Muscle of leg (tissue), 11 donors: ENCODE results near the gene PAM. TPM values are rescaled to one million over a fixed set of nuclear protein-coding genes. Genes with fewer than 3 reads are reported as not detected.

Experiments used
- DNase-seq: peaks from one replicate; pipeline ENCODE4 v3.0.0; 2013
- H3K27ac ChIP-seq: one replicate; pipeline ENCODE4 v1.5.1; 2013; ENCODE audit warnings: mild to moderate bottlenecking, low read length, control low read depth
- H3K27me3 ChIP-seq: one replicate; pipeline ENCODE4 v1.6.1; 2013; ENCODE audit warnings: low read length; ENCODE audit not compliant: control insufficient read depth, insufficient read depth
- H3K36me3 ChIP-seq: one replicate; pipeline ENCODE4 v1.6.1; 2013; ENCODE audit warnings: low read length; ENCODE audit not compliant: control insufficient read depth, insufficient read depth
- H3K4me1 ChIP-seq: one replicate; pipeline ENCODE4 v1.6.1; 2013; ENCODE audit warnings: low read length; ENCODE audit not compliant: control insufficient read depth, insufficient read depth
- H3K4me3 ChIP-seq: one replicate; pipeline ENCODE4 v1.5.1; 2013; ENCODE audit warnings: low read length, control low read depth
- H3K9me3 ChIP-seq: replicated peaks from 2 replicates; pipeline ENCODE4 v1.6.1; 2013; ENCODE audit warnings: low read depth, low read length; ENCODE audit not compliant: control insufficient read depth
- WGBS: methylation state at CpG from one replicate; pipeline ENCODE4 v1.1.5; 2013; ENCODE audit warnings: missing lambda C conversion rate; ENCODE audit not compliant: insufficient coverage; 5-methylcytosine and 5-hydroxymethylcytosine counted together
- polyA plus RNA-seq, 8 donors: library from polyadenylated mRNA; unstranded; fragments of 120-200 nt; gene quantifications; one replicate each; pipeline versions ENCODE4 v1.2.1 to v1.2.3, GENCODE V29; 2013; ENCODE audit warnings: inconsistent platforms in 1 of 8, low replicate concordance in 1 of 8; ENCODE audit not compliant: insufficient read length in 8 of 8, insufficient read depth in 1 of 8
- total RNA-seq: library from RNA; stranded (reverse); fragments of 120-200 nt; gene quantifications from one replicate; pipeline ENCODE4 v1.2.4, GENCODE V29; 2013

The PAM gene
- total and polyA plus RNA-seq, 9 donors = 96.6 to 146 (median 120) TPM

DNA sequence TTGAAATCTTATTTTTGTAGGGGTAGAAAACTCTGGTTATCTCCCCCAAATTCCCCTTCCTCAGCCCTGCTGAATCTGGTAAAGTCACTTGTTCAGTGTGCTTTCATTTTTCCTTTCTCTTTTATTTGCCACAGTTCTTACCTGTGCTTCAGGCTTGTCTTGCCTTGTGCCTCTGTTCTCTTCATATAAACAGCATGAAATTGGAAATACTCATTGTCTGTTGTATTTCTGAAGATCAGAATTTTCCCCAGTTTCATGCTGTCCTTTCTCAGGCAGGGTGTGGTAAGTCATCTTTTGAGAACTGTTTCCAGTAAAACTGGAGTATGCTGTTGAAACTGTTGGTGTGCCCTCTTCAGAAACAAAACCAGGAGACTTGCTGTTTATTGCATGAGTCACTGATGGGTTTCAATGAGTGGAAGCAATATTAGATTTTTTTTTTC is 7.0 kb downstream of the PAM start:
- DNase-seq = no peak
- Histone ChIP-seq H3K4me3 (no peak overlapping the region), H3K27ac (no peak overlapping the region), H3K27me3 (no peaks in the 10 kb centered on the region), H3K9me3 (no peaks in the 10 kb centered on the region), H3K36me3 (no peaks in the 10 kb centered on the region), H3K4me1 (no peaks in the 10 kb centered on the region)

- no peaks in the 10 kb centered on the region for H3K27me3 ChIP-seq
- no peak overlapping the region for H3K4me3 ChIP-seq
- no peak overlapping the region for H3K27ac ChIP-seq
- no peaks in the 10 kb centered on the region for H3K9me3 ChIP-seq
- 68% methylated on average over 2 of the region's 4 CpGs for WGBS
- no peaks in the 10 kb centered on the region for H3K4me1 ChIP-seq
- H3K36me3 ChIP-seq = no peaks in the 10 kb centered on the region
- no peak for DNase-seq
These were observed 7.6 kb downstream of the PAM start for GRCh38 chr5:102762562-102763227.

DNA sequence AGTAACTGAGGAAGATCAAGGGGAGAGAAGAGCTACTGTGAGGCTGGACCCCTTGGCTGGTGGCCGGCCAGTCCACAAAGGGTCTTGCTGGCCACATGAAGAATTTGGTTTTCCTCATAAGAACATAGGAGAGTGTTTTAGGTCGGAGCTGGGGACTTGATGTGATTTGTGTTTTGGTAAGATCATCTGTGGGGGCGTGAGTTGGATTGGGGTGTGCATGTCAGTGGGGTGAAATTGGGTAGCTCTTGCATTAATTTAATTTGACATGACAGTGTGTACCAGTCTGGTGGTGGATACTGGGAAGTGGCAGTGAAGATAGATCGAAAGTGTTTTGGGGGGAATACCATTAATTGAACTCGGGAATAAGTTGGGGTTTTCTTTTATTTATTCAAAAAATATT is 8.6 kb downstream of the PAM start:
- Histone ChIP-seq H3K4me3 (no peak overlapping the region), H3K27me3 (no peaks in the 10 kb centered on the region), H3K4me1 (no peaks in the 10 kb centered on the region), H3K27ac (no peak overlapping the region), H3K36me3 (no peaks in the 10 kb centered on the region), H3K9me3 (no peaks in the 10 kb centered on the region)
- DNase-seq = no peak
- 100% methylated on average over 3 of the region's 5 CpGs for WGBS

- Histone ChIP-seq H3K27ac (no peak overlapping the region), H3K9me3 (no peaks in the 10 kb centered on the region), H3K4me3 (no peak overlapping the region), H3K4me1 (no peaks in the 10 kb centered on the region), H3K36me3 (no peaks in the 10 kb centered on the region), H3K27me3 (no peaks in the 10 kb centered on the region)
- DNase-seq = no peak
- 86% methylated on average over 2 of the region's 7 CpGs for WGBS
These were observed 9.4 kb downstream of the PAM start for GRCh38 chr5:102764381-102765004.

DNA sequence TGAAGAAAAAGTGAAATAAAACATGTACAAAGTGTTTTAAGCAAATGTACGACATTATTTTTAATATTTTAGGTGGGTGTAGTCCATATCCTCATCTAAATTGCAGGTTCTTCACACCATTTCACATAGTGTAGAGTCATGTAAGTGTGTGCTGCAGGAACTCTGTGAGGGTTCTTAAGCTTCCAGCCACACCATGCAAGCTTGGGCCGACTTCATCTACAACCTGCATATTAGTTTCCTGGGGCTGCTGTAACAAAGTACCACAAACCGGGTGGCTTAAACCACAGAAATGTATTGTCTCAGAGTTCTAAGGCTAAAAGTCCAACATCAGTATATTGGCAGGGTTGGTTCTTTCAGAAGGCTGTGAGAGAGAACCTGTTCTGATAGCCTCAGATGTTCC is 10.2 kb downstream of the PAM start:
- WGBS = no CpG with 5 or more reads among the region's 3 CpGs
- no peaks in the 10 kb centered on the region for H3K36me3 ChIP-seq
- H3K4me3 ChIP-seq = no peak overlapping the region
- H3K27me3 ChIP-seq = no peaks in the 10 kb centered on the region
- no peak for DNase-seq
- H3K27ac ChIP-seq = no peak overlapping the region
- no peaks in the 10 kb centered on the region for H3K9me3 ChIP-seq
- H3K4me1 ChIP-seq = no peaks in the 10 kb centered on the region

DNA sequence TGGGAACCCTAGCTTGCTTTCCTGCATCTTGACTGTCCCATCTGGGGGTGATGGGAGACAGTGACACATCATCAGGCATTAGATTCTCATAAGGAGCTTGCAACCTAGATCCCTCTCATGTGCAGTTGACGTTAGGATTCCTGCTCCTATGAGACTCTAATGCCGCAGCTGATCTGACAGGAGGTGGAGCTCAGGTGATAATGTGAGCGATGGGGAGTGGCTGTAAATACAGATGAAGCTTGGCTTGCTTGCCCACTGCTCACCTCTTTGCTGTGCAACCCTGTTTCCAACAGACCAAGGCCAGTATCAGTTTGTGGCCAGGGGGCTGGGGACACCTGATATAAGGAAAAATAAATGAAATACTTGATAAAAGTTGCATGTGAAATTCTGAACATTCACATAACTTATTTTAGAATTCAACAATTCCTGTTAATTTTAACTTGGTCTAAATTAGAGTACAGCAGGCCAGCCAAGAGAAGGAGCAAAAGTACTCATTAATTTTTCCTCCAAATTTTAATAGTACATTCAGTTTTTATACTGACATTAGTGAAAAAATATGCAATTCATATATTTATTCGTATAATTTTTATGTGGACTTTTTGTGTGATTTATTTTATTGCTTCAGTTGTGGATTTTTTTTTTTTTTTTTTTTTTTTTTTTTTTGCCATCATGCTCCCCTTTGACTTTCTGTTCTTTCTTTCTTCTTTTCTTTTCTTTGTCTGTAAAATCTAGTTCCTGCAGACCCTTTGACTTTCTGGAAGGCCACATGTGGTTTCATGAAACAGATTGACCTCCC is 11.4 kb downstream of the PAM start:
- no peaks in the 10 kb centered on the region for H3K9me3 ChIP-seq
- no peak overlapping the region for H3K27ac ChIP-seq
- H3K36me3 ChIP-seq = no peaks in the 10 kb centered on the region
- H3K4me1 ChIP-seq = no peaks in the 10 kb centered on the region
- no peak for DNase-seq
- no peaks in the 10 kb centered on the region for H3K27me3 ChIP-seq
- H3K4me3 ChIP-seq = no peak overlapping the region
- WGBS = 73% methylated on average over 2 of the region's 4 CpGs

- no peak for DNase-seq
- no peaks in the 10 kb centered on the region for H3K9me3 ChIP-seq
- no peaks in the 10 kb centered on the region for H3K36me3 ChIP-seq
- no peak overlapping the region for H3K27ac ChIP-seq
- H3K4me1 ChIP-seq = no peaks in the 10 kb centered on the region
- no peaks in the 10 kb centered on the region for H3K27me3 ChIP-seq
- H3K4me3 ChIP-seq = no peak overlapping the region
- no CpG with 5 or more reads among the region's 2 CpGs for WGBS
These were observed 12.8 kb downstream of the PAM start for GRCh38 chr5:102767862-102768261.

DNA sequence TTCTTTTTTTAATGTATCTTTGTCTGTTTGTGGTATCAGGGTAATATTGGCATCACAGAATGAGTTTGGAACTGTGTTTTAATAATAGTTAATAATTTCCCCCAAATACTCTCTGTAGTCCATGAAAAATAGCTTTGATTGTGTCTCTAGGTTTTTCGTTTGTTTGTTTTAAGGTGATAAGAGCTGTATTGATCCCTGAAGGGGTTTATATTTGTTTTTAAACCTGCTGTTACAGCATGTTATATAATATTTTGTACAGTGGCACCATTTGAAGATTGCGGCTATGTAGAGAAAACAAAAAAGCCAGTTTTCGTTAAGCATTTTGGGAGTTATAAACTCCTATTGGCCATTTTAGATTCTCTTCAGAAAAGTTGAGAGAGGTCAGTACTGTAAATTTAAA is 15.7 kb downstream of the PAM start:
- no peak for DNase-seq
- Histone ChIP-seq H3K9me3 (no peaks in the 10 kb centered on the region), H3K27me3 (no peaks in the 10 kb centered on the region), H3K4me3 (no peak overlapping the region), H3K36me3 (no peaks in the 10 kb centered on the region), H3K4me1 (no peaks in the 10 kb centered on the region), H3K27ac (no peak overlapping the region)
- WGBS = no CpG with 5 or more reads among the region's 3 CpGs

- no peak overlapping the region for H3K27ac ChIP-seq
- H3K27me3 ChIP-seq = no peaks in the 10 kb centered on the region
- no peak overlapping the region for H3K4me3 ChIP-seq
- H3K4me1 ChIP-seq = no peaks in the 10 kb centered on the region
- no peaks in the 10 kb centered on the region for H3K9me3 ChIP-seq
- no peaks in the 10 kb centered on the region for H3K36me3 ChIP-seq
- DNase-seq = no peak
These were observed 16.3 kb downstream of the PAM start for GRCh38 chr5:102771435-102771834.

DNA sequence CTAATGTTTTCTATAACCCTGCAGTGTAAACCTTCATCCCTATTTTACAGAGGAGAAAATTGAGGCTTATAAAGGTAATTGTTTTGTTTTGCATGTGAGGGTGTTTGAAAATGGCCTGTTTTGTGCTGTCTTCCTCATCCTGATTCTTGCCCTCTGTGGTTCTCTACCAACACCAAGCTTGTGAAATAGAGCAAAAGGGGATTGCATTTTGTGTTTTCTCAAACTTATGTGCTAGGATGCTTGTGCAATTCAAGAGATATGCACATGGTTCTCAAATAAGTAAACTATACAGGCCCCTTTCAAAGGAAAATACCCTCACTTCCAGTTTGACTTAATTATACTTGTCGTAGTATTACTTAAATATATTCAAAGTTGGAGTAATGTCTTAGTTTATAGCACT is 17.2 kb downstream of the PAM start:
- no CpG with 5 or more reads among the region's 1 CpG for WGBS
- DNase-seq = no peak
- H3K9me3 ChIP-seq = no peaks in the 10 kb centered on the region
- H3K4me1 ChIP-seq = no peaks in the 10 kb centered on the region
- H3K36me3 ChIP-seq = no peaks in the 10 kb centered on the region
- no peaks in the 10 kb centered on the region for H3K27me3 ChIP-seq
- H3K4me3 ChIP-seq = no peak overlapping the region
- H3K27ac ChIP-seq = no peak overlapping the region
